GM11168 (cell line): Measurements from ENCODE around the gene USP36.

Experiments used
- in situ Hi-C: fragments of 300-500 bp; cut with MboI; formaldehyde crosslinking; loops from one replicate; pipeline ENCODE4 v1.12.0; 2022; ENCODE audit warnings: low sequenced_read_pairs; ENCODE audit not compliant: unreplicated experiment

The USP36 gene

DNA sequence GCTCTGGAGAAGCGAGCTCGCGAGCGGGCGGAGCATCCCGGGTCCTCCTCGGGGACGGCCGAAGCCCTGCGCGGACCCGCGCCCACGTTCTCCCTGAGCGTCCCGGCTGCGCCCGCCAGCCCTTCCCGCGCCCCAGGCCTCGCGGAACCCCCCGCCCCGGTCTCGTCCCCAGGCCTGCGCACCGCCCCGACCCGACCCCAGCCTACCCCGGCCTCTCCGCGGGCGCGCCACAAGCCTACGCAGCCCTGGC lies 159 bp downstream of the USP36 start:
- in situ Hi-C loops, result no loop called here

DNA sequence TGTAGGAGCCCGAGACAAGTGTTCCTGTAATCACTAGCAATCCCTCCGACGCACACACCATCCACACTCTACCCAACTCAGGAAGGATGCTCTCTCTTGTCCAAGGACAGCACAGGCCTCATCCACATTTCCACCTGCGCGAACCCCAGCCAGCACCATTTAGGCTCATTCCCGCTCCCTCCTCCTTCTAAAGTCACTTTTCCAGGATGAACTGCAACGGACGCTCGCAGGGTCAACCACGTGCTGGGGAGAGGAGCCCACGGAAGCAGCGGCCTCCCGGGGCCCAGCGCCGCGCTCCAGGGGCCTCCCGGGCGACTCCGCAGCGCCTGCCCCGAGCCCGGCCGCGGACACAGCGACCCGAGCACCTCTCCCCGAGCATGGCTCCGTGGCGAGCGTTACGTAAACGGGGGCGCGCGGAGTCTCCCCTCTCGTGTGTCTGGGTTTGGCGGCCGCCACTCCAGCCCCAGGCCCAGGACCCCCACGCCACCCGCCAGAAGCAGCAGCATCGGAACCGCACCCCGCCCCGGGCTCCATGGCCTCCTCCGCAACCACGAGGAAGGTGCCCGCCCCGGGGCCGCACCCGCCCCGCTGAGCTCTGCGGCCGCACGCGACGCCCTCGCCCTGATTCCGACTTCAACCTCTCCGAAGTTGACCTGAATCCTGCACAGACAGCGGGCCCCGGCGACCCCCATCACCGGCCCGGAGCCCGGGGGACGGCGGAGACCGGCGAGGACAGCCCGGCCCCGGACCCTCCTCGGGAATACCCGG lies 668 bp downstream of the USP36 start:
- in situ Hi-C loops, result no loop called here

DNA sequence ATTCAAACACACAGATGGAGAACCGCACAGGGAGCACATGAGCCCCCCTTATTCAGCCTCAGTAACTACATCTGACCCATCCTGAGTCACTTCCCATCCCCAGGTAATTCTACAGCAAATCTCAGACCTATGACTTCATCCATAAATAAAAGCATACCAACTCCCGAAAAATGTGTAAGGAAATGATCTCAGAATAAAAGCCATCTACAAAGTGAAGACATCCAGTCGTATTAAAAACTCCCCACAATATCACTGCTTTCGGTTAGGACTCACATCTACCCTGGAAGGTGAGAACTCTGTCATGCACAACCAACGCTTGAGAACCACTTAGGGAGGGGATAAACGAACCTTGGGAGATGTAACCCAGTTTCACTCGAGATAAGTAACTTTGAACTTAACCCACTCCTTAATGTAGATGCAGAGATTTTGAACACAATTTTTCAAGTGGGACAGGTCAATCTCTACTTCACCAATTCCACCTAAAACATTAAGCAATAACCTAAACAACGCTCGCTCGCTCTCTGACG lies 1.3 kb downstream of the USP36 start:
- in situ Hi-C loops, result no loop called here

DNA sequence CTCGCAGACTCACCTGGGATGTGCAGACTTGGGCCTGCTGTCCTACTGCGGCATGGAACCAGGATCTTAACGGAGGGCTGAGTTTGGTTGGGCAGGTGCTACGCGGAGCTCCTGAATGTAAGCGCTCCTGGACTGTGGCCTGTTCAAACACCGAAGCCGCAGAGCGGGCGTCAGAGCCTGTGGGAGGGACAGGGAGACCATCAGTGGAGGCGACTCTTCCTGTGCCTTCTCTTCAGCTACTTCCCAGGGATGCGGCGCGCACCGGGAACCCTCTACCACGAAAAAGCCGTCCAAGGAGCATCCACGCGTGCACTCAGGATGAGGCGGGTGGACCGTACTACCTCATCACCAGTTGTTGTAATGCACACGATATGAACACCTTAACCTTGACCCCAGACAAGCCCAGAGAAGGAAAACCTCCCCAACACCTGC lies 2.0 kb downstream of the USP36 start:
- in situ Hi-C loops, result no loop called here

DNA sequence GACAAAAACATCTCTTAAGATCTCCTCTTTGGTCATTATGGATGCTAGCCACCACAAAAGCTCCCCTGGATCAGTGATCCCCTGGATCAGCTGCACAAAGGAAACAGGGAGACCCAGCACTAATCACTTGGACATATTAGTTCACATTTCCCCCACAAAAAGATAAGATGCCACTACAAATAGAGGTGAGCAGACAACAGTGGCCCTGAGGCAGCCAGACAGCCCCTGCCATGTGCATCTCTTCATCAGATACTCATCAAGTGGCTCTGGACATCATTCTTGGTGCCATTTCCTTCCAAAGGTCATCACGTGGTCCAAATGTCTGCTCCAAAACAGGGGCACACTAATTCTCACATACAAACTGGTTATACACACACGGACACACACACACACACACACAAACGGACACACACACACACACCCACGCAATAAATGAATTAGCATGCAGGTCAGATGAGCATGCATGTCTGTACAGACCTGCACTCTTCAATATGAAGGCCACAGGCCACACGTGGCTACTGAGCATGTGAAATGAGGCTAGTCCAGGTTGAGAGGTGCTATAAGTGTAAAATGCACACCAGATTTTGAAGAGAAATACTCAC lies 4.1 kb downstream of the USP36 start:
- in situ Hi-C loops, result no loop called here

DNA sequence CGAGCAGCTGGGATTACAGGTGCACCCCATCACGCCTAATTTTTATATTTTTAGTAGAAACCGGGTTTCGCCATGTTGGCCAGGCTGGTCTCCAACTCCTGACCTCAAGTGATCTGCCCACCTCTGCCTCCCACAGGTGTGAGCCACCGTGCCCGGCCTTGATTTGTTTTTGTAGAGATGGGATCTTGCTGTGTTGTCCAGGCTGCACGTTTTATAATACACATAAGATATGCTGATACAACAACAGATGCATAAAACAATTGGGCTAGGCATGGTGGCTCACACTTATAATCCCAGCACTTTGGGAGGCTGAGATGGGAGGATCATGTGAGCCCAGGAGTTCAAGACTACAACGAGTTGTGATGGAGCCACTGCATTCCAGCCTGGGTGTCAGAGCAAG lies 6.0 kb downstream of the USP36 start:
- in situ Hi-C loops, result no loop called here

DNA sequence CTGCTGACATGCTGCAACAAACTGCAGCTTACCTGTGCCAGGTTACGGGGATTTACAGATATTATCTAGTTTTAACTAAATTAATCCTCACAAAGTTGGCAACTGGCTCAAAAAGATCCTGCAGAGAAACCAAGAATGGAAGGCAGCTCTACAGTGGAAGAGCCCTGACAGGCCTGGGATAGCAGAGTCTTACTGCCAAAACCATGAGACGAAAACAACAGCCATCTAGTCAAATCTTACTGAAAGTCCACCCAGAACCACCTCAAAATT lies 8.1 kb downstream of the USP36 start:
- in situ Hi-C loops, result no loop called here

DNA sequence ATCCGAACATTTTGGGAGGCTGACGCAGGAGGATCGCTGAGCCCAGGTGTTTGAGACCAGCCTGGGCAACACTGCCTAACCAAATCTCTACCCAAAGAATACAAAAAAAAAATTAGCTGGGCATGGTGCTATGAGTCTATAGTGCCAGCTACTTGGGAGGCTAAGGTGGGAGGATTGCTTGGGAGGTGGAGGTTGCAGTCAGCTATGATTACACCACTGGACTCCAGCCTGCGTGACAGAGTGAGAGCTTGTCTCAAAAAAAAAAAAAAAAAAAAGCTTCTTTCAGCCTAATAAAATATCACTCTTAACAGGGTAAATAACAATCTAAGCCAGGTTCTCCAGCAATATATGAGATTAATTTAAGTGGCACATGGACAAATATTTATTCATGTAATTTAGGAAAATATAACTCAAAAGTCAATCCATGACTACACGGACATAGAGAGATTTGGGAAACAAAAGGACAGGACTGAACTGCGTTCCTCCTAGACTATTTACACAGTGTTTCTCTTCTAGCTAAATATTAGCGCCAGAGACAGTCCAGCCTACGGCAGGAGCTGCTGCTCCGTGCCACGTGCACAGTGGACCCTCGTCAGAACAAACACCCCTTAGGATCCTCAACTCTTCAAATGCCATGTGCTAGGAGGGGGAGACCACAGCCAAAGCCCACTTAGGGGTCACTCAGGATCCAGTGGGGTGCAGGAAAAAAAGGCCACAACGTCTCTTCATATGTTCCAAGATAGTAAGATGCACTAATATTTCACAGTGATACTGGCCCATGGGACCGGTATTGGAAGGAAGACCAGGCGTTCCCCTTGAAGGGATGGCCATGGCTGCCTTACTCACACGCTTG lies 8.7 kb downstream of the USP36 start:
- in situ Hi-C loops, result no loop called here

DNA sequence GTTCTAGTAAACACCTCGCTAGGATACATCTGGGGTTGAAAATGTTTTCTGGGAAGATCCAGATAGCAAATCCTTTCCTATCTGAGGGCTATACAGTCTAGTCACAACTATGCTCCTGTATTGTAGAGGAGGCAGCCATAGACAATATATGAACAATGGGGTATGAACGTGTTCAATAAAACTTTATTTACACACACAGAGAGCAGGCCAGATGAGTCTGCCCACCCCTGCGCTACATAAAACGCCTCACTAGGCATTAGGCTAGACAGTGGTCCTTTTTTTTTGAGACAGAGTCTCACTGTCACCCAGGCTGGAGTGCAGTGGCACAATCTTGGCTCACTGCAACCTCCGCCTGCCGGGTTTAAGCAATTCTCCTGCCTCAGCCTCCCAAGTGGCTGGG lies 11.1 kb downstream of the USP36 start:
- in situ Hi-C loops, result no loop called here

DNA sequence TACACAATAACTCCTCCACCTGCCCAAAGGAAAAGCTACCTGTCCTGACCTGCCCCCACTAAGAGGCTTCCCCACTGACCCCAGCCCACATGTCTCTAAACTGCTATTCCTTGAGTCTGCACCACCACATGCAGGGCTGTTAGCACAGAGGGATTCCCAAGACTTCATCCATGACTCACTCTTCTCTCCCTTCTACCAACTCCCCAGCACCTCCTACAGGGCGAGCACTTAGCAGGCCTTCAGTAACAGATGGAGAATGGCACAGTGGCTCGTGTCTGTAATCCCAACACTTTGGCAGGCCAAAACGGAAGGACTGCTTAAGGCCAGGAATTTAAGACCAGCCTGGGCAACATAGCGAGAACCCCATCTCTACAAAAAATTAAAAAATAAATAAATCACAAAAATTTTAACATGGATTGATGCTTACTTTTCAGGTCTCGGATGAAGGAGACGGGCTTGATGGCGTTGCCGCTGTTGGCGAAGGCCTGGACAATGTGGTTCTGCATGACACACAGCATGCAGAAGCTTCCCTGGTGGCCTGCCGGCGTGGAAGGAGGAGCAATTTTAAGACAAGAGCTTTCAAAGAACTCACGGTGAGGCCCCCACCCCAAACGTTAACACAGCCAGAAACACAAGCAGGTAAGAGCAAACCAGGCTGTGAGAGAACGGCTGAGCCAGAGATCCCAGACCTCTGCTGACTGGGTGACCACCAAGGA lies 12.0 kb downstream of the USP36 start:
- in situ Hi-C loops, result no loop called here

DNA sequence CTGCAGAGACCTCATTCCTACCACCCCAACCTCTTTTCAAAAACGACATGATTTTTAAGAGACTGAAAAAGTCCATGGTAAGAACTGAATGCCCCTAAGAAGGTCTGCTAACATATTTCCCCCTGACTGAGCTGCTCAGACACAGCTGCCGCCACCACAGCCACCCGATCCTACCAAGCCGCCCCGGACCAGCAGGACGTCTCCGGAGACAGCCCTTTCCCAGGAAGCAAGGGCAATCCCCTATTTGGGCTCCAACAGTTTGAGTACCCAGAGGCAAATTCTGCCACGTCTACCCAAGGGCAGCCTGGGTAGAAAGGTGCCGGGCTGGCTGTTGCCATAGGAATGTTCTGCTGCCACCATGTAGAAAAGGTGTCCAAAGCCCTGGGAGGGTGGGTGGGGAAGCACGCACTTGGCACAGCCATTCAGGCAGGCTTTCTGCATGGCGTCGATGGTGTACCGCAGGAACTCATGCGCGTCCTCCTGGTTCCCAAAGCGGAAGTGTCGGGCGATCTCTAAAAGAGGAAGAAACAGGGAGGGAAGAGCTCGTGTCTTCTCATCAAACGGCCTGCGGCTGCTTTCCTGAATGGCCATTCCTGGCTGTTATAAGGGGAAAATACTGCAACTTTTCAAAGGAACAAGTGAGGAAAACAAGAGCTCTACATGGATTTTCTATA lies 13.6 kb downstream of the USP36 start:
- in situ Hi-C loops, result no loop called here

DNA sequence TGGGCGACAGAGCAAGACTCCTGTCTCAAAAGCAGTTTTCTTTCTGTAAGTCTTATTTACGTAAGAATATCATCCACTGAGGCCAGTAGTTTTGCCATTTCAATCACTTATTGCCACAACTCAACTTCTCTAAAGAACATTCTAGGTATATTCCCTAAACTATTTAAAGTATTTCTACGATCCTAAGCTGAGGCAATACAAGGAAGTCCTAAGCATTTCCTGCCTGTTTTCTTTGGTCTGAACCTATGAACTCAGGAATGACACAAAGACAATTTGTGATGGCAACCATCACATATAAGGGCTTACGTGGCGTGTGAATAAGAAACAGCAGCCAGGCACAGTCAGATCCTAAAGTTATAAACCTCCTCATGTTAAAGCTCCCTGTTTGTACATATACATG lies 14.2 kb downstream of the USP36 start:
- in situ Hi-C loops, result no loop called here

DNA sequence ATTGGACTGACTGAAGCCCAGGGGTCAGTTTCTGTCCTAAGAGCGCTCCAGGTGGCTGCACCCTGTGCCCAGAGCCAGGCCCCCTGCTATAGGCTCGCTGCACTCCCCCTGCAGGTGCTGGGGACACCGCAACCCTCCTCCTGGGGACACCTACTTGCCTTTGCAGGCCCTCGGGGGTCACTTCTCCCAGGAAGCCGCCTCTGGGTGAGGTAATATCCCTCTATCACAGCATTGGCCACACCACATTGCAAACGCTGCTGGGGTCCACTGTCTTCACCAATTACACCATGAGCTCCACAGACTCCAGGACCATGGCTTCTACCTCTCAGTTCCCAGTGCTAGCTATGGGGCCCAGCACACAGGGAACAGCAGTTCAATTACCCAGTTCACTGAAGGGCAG lies 14.9 kb downstream of the USP36 start:
- in situ Hi-C loops, result no loop called here

DNA sequence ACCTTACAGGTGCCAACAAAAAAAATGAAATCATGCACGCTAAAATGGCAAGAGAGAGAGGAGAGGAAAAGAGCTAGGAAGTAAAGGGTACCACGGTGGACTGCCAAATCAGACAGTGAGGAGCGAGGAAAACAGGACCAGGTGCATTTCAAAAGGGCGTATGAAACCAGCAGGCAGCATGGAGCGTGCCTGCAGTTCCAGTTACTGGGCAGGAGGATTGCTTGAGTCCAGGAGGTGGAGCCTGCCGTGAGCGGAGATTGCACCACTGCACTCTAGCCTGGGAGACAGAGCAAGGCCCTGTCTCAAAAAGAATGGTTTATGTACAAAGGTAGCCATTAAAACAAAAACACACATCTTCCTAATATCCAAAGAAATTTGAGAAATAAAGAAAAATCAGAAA lies 16.4 kb downstream of the USP36 start:
- in situ Hi-C loops, result loop anchor here (25.0 kb wide), 1 partner anchor 312 kb away; no protein-coding TSS in a partner anchor

DNA sequence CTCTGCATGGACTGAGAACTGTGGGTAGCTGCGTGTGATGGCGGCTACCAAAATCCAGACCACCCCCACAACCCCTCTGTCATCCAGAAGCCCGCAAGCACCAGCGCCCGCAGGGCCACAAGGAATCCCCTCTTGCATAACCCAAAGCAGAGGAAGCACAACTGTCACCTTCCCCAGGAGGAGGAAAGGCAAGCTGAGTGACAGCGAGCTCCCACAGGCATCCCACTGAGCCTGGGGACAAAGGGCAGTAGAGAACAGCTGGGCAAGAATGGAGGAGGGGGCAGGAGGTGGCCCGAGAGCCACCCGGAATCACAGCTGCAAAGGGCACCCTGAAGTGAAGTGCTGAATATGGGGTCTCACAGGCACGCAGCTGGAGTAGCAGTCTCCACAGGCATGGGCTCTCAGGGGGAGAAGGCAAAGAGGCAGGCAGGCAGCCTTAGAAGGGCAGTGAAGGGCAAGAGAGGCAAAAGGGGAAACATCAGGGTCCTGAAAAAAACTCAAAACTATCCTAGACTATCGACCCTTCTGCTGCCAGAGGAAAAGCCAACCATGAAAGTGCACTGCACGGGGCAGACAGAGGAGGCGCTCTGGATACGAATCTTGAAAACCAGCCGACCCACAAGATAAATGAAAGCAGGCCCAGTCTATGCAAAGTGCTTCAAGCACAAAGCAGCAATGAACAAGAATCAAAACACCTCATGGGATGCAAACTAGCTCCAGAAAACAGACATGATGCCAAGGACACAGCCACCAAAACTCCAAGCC lies 17.1 kb downstream of the USP36 start:
- in situ Hi-C loops, result loop anchor here (25.0 kb wide), 1 partner anchor 311 kb away; no protein-coding TSS in a partner anchor

DNA sequence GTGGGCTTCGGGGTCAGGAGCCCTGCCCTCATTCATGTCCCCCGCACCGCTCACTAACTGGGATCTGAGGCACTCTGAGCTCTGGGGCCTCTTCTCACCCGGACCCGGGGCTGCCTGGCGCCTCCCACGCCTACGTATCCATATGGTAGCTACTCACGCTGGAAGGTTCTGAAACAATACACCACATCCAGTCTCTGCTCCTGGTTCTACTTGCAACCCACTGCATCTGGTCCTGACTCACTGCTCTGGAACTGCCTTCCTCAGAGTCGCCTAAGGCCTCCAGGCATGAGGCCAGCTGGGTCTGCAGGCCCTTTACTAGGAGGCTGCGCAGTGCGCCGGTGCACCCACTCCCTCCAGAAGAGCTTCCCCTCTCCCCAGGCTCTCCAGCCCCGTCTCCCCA lies 18.1 kb downstream of the USP36 start:
- in situ Hi-C loops, result loop anchor here (25.0 kb wide), 1 partner anchor 310 kb away; no protein-coding TSS in a partner anchor

DNA sequence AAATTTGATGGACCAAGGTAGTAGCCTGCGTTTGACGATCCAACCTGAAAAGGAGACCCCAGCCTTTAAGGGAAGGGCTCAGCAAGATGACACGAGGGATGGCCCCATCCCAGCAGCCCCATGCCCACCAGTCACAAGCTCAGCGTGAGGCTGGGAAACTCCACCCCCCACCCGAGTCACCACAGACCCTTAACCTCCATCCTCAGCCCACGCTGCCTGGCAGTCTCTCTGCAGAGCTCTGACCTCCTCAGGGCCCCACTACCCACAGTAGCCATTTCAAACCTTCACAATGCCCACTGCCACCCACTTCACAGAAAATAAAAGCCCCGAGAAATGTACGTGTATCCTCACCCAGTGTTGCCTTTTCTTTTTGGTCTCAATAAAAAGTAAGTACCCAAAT lies 18.7 kb downstream of the USP36 start:
- in situ Hi-C loops, result loop anchor here (25.0 kb wide), 1 partner anchor 310 kb away; no protein-coding TSS in a partner anchor

DNA sequence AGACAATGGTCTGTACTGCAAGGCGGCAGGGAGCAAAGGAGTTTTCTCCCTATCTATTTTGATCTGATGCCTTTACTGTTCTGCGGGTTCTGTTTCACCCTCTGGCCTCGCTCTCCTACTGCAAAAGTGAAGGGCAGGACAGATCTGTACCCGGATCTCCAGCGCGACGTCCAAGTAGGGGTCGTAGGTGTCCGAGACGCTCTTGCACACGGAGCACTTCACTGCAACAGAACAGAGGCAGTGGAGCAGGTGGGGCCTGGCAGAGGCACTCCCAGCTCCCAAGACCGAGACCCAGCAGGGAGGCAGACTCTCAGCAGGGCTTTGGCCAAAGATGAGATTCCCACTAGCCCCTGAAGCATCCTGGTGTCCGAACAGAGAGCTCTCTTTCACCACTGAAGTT lies 19.8 kb downstream of the USP36 start:
- in situ Hi-C loops, result loop anchor here (25.0 kb wide), 1 partner anchor 309 kb away; no protein-coding TSS in a partner anchor
